Measurements from ENCODE around the gene CFHR2. TPM values are rescaled to one million over a fixed set of nuclear protein-coding genes. Genes with fewer than 3 reads are reported as not detected.
"Not testable (repeated sequence)": the region's sequence is repeated elsewhere in the genome, so short reads cannot be mapped to it uniquely, and the experiment has no call there.

The CFHR2 gene
- polyA plus RNA-seq (2013, experiment 1 of 2), result not detected
- not detected for polyA plus RNA-seq (2013, experiment 2 of 2)

GRCh38 chr1:196943568-196943967 is at the start of gene CFHR2:
CFHR2 (plus strand) TSS chr1:196943738; CDS start chr1:196943881, 143 bp downstream.
- H4K8ac ChIP-seq (ENCODE audit: low read length); H2BK15ac ChIP-seq (ENCODE audit: low read depth, poor library complexity, severe bottlenecking); H3K9me3 ChIP-seq (ENCODE audit: control insufficient read depth, low read length); H2BK120ac ChIP-seq (ENCODE audit: low read depth, low read length); H2BK12ac ChIP-seq (ENCODE audit: low read length in 2 of 2); H3K4me3 ChIP-seq (ENCODE audit: insufficient read depth in 1 of 2, low read depth in 1 of 2, low read length in 2 of 2); H3K36me3 ChIP-seq (ENCODE audit: control insufficient read depth in 1 of 2, insufficient read depth in 2 of 2, low read depth in 1 of 2, low read length in 2 of 2); DNase-seq; H3K4me2 ChIP-seq (ENCODE audit: low read length, poor library complexity, severe bottlenecking); H2AFZ ChIP-seq (ENCODE audit: low read depth, low read length); H2AK5ac ChIP-seq (ENCODE audit: low read length, severe bottlenecking); H3K79me1 ChIP-seq (replicated peaks; ENCODE audit: low read length, poor library complexity, severe bottlenecking); H4K91ac ChIP-seq (ENCODE audit: low read length); H3K27ac ChIP-seq (ENCODE audit: low read length, poor library complexity, severe bottlenecking); H3K27me3 ChIP-seq (ENCODE audit: control insufficient read depth in 1 of 2, insufficient read depth in 1 of 2, low read length in 2 of 2); H3K4me1 ChIP-seq (ENCODE audit: control insufficient read depth, insufficient read depth, low read depth, low read length); H3K23ac ChIP-seq (ENCODE audit: low read length in 2 of 2); H2BK5ac ChIP-seq (ENCODE audit: low read depth, low read length, poor library complexity, severe bottlenecking); H3K18ac ChIP-seq (ENCODE audit: low read depth in 1 of 2, low read length in 2 of 2); H3K14ac ChIP-seq (ENCODE audit: low read length in 2 of 2); H3K9ac ChIP-seq (ENCODE audit: low read length); H3K4ac ChIP-seq (ENCODE audit: low read depth in 1 of 2, low read length in 2 of 2): not testable (repeated sequence)
- no CpG with 5 or more reads among the region's 1 CpG for WGBS

GRCh38 chr1:196896355-196896754 is 47.2 kb upstream of the CFHR2 start:
- Histone ChIP-seq H2BK5ac (ENCODE audit: low read depth, low read length, poor library complexity, severe bottlenecking) (no peak overlapping the region), H2BK120ac (ENCODE audit: low read depth, low read length) (no peak overlapping the region), H2BK15ac (ENCODE audit: low read depth, poor library complexity, severe bottlenecking) (no peak overlapping the region), H2BK12ac (ENCODE audit: low read length in 2 of 2) (no peak overlapping the region), H3K4ac (ENCODE audit: low read depth in 1 of 2, low read length in 2 of 2) (no peak overlapping the region), H4K91ac (ENCODE audit: low read length) (no peak overlapping the region), H3K4me3 (ENCODE audit: insufficient read depth in 1 of 2, low read depth in 1 of 2, low read length in 2 of 2) (no peak overlapping the region), H3K4me2 (ENCODE audit: low read length, poor library complexity, severe bottlenecking) (no peak overlapping the region), H4K8ac (ENCODE audit: low read length) (no peak overlapping the region), H3K36me3 (ENCODE audit: control insufficient read depth in 1 of 2, insufficient read depth in 2 of 2, low read depth in 1 of 2, low read length in 2 of 2) (no peaks in the 10 kb centered on the region), H3K18ac (ENCODE audit: low read depth in 1 of 2, low read length in 2 of 2) (no peak overlapping the region), H3K9ac (ENCODE audit: low read length) (no peak overlapping the region), H2AFZ (ENCODE audit: low read depth, low read length) (no peak overlapping the region), H3K9me3 (ENCODE audit: control insufficient read depth, low read length) (no peaks in the 10 kb centered on the region), H3K27ac (ENCODE audit: low read length, poor library complexity, severe bottlenecking) (no peak overlapping the region), H2AK5ac (ENCODE audit: low read length, severe bottlenecking) (no peak overlapping the region), H3K14ac (ENCODE audit: low read length in 2 of 2) (no peak overlapping the region), H3K27me3 (ENCODE audit: control insufficient read depth in 1 of 2, insufficient read depth in 1 of 2, low read length in 2 of 2) (peaks cover 0 to 10% of the 10 kb centered on the region in 2 experiments), H3K4me1 (ENCODE audit: control insufficient read depth, insufficient read depth, low read depth, low read length) (no peaks in the 10 kb centered on the region), H3K79me1 (replicated peaks; ENCODE audit: low read length, poor library complexity, severe bottlenecking) (no peaks in the 10 kb centered on the region), H3K23ac (ENCODE audit: low read length in 2 of 2) (no peak overlapping the region)
- WGBS, result 69% methylated on average over 8 of the region's 8 CpGs
- no peak for DNase-seq

DNA sequence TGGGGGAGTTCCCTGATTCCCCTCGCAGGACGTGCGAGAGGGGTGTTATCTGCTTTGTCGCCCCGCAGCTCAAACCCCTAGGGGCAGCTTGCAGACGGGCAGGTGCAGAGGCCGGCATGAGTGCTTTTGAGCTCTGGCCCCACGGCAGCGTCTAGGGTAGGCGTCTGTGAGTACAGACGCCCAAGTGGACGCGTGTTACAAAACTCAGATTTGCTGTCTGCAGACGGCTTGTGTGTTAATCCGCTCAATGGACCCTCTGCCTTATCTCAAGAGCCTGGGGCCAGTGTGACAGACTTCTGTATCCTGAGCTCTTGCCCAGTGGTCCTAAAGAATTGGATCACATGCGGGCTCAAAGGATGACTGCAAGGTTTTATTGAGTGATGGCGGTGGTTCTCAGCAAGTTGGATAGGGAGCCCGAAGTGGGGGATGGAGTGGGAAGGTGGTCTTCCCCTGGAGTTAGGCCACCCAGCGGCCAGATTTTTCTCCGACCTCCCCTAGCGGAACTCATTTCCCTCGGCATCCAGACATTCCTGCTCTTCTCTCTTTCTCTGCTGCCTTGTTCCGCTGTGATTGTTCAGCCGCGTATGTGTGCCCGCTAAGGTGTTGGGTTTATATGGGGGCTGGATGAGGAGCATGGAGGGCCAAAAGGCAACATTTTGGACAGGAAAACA is 46.2 kb upstream of the CFHR2 start:
- H3K4me3 ChIP-seq (ENCODE audit: insufficient read depth in 1 of 2, low read depth in 1 of 2, low read length in 2 of 2), result peak overlapping the region; percentile 1 to 66
- no peak overlapping the region for H3K4me2 ChIP-seq (ENCODE audit: low read length, poor library complexity, severe bottlenecking)
- H4K8ac ChIP-seq (ENCODE audit: low read length), result no peak overlapping the region
- H2BK15ac ChIP-seq (ENCODE audit: low read depth, poor library complexity, severe bottlenecking), result no peak overlapping the region
- no peak overlapping the region for H2BK5ac ChIP-seq (ENCODE audit: low read depth, low read length, poor library complexity, severe bottlenecking)
- H3K18ac ChIP-seq (ENCODE audit: low read depth in 1 of 2, low read length in 2 of 2), result no peak overlapping the region
- H3K14ac ChIP-seq (ENCODE audit: low read length in 2 of 2), result no peak overlapping the region
- peak overlapping the region; percentile 17 for H3K9ac ChIP-seq (ENCODE audit: low read length)
- H3K23ac ChIP-seq (ENCODE audit: low read length in 2 of 2), result no peak overlapping the region
- 89% methylated on average over 22 of the region's 26 CpGs for WGBS
- H3K27ac ChIP-seq (ENCODE audit: low read length, poor library complexity, severe bottlenecking), result no peak overlapping the region
- H3K9me3 ChIP-seq (ENCODE audit: control insufficient read depth, low read length), result no peaks in the 10 kb centered on the region
- no peak overlapping the region for H3K4ac ChIP-seq (ENCODE audit: low read depth in 1 of 2, low read length in 2 of 2)
- no peak overlapping the region for H2BK120ac ChIP-seq (ENCODE audit: low read depth, low read length)
- H2AFZ ChIP-seq (ENCODE audit: low read depth, low read length), result no peak overlapping the region
- peaks cover 0 to 10% of the 10 kb centered on the region in 2 experiments for H3K27me3 ChIP-seq (ENCODE audit: control insufficient read depth in 1 of 2, insufficient read depth in 1 of 2, low read length in 2 of 2)
- H3K79me1 ChIP-seq (replicated peaks; ENCODE audit: low read length, poor library complexity, severe bottlenecking), result no peaks in the 10 kb centered on the region
- H2AK5ac ChIP-seq (ENCODE audit: low read length, severe bottlenecking), result no peak overlapping the region
- H3K4me1 ChIP-seq (ENCODE audit: control insufficient read depth, insufficient read depth, low read depth, low read length), result no peaks in the 10 kb centered on the region
- H3K36me3 ChIP-seq (ENCODE audit: control insufficient read depth in 1 of 2, insufficient read depth in 2 of 2, low read depth in 1 of 2, low read length in 2 of 2), result no peaks in the 10 kb centered on the region
- DNase-seq, result no peak
- no peak overlapping the region for H2BK12ac ChIP-seq (ENCODE audit: low read length in 2 of 2)
- no peak overlapping the region for H4K91ac ChIP-seq (ENCODE audit: low read length)

GRCh38 chr1:196902344-196902743 is 41.2 kb upstream of the CFHR2 start:
- no peak overlapping the region for H3K27ac ChIP-seq (ENCODE audit: low read length, poor library complexity, severe bottlenecking)
- H3K27me3 ChIP-seq (ENCODE audit: control insufficient read depth in 1 of 2, insufficient read depth in 1 of 2, low read length in 2 of 2), result peaks cover 0 to 5% of the 10 kb centered on the region in 2 experiments
- H3K9me3 ChIP-seq (ENCODE audit: control insufficient read depth, low read length), result no peaks in the 10 kb centered on the region
- H3K14ac ChIP-seq (ENCODE audit: low read length in 2 of 2), result no peak overlapping the region
- no peak overlapping the region for H2AFZ ChIP-seq (ENCODE audit: low read depth, low read length)
- H3K9ac ChIP-seq (ENCODE audit: low read length), result no peak overlapping the region
- H3K79me1 ChIP-seq (replicated peaks; ENCODE audit: low read length, poor library complexity, severe bottlenecking), result no peaks in the 10 kb centered on the region
- no peak overlapping the region for H2BK5ac ChIP-seq (ENCODE audit: low read depth, low read length, poor library complexity, severe bottlenecking)
- H3K4ac ChIP-seq (ENCODE audit: low read depth in 1 of 2, low read length in 2 of 2), result no peak overlapping the region
- no peak overlapping the region for H2BK12ac ChIP-seq (ENCODE audit: low read length in 2 of 2)
- no peaks in the 10 kb centered on the region for H3K4me1 ChIP-seq (ENCODE audit: control insufficient read depth, insufficient read depth, low read depth, low read length)
- H3K23ac ChIP-seq (ENCODE audit: low read length in 2 of 2), result no peak overlapping the region
- H2BK120ac ChIP-seq (ENCODE audit: low read depth, low read length), result no peak overlapping the region
- no peak overlapping the region for H3K18ac ChIP-seq (ENCODE audit: low read depth in 1 of 2, low read length in 2 of 2)
- no peak overlapping the region for H4K91ac ChIP-seq (ENCODE audit: low read length)
- H4K8ac ChIP-seq (ENCODE audit: low read length), result no peak overlapping the region
- H3K4me3 ChIP-seq (ENCODE audit: insufficient read depth in 1 of 2, low read depth in 1 of 2, low read length in 2 of 2), result no peak overlapping the region
- DNase-seq, result no peak
- no peak overlapping the region for H2AK5ac ChIP-seq (ENCODE audit: low read length, severe bottlenecking)
- no peak overlapping the region for H3K4me2 ChIP-seq (ENCODE audit: low read length, poor library complexity, severe bottlenecking)
- H2BK15ac ChIP-seq (ENCODE audit: low read depth, poor library complexity, severe bottlenecking), result no peak overlapping the region
- 67% methylated on average over 1 of the region's 2 CpGs for WGBS
- no peaks in the 10 kb centered on the region for H3K36me3 ChIP-seq (ENCODE audit: control insufficient read depth in 1 of 2, insufficient read depth in 2 of 2, low read depth in 1 of 2, low read length in 2 of 2)
